A549 (cell line): ENCODE data around the gene DTNA. TPM values are rescaled to one million over a fixed set of nuclear protein-coding genes. Genes with fewer than 3 reads are reported as not detected.
A peak's percentile ranks its signal among the peaks of the same experiment; 100 is the strongest.

ENCODE experiments used
- ATAC-seq, 2 experiments: fragments of 200-7000 bp in 1 of 2; fragments of >200 bp in 1 of 2; cut with Nextera tagmentation in 1 of 2; cut with Tn5 transposase in 1 of 2; 3 replicates each; pipeline versions ENCODE4 v1.8.0 to v1.9.1; 2018 to 2020; ENCODE audit warnings: mild to moderate bottlenecking in 1 of 2, moderate library complexity in 1 of 2
- CTCF ChIA-PET: fragments of 300-600 bp; sonication (Branson Sonifier 250); formaldehyde crosslinking; extraction: SDS; loops from one replicate; lab custom pipeline; 2021; ENCODE audit warnings: antibody characterized with exemption, inconsistent platforms; lab: Yijun Ruan, JAX
- POLR2A ChIA-PET: fragments of 350-600 bp; formaldehyde crosslinking; extraction: SDS; loops from one replicate; lab custom pipeline; 2021; ENCODE audit warnings: antibody characterized with exemption, inconsistent platforms; lab: Yijun Ruan, JAX
- DNase-seq, 2 experiments: peaks; one replicate each; pipeline versions ENCODE4 v3.0.0 to v3.0.0-alpha.2; 2011 to 2016; ENCODE audit warnings: low read depth in 1 of 2, low spot score in 1 of 2
- FAIRE-seq: peaks from 2 replicates; lab custom pipeline; 2011; peaks lifted over from hg19 to GRCh38; lab: Jason Lieb, UNC
- H3K27ac ChIP-seq, 2 experiments: fragments of >200 bp; sonication (Bioruptor Twin); formaldehyde crosslinking; 3 replicates each; pipeline ENCODE4 v1.5.1; 2016 to 2017
- H3K4me1 ChIP-seq: fragments of >200 bp; sonication (Bioruptor Twin); formaldehyde crosslinking; 3 replicates; pipeline ENCODE4 v1.6.1; 2016
- H3K4me2 ChIP-seq: fragments of >200 bp; sonication (Bioruptor Twin); formaldehyde crosslinking; 3 replicates; pipeline ENCODE4 v1.6.1; 2016
- H3K4me3 ChIP-seq: fragments of >200 bp; sonication (Bioruptor Twin); formaldehyde crosslinking; 3 replicates; pipeline ENCODE4 v1.5.1; 2016
- H3K9me3 ChIP-seq: fragments of >200 bp; sonication (Bioruptor Twin); formaldehyde crosslinking; 3 replicates; pipeline ENCODE4 v1.6.1; 2016
- BHLHE40 ChIP-seq: IDR thresholded peaks from 2 replicates; pipeline ENCODE4 v1.6.1; 2012; ENCODE audit warnings: low read depth, low read length, inconsistent platforms
- CEBPB ChIP-seq, 2 experiments: fragments of >200 bp in 1 of 2; sonication (Bioruptor Twin) in 1 of 2; formaldehyde crosslinking in 1 of 2; IDR thresholded peaks; 2 replicates each; pipeline ENCODE4 v1.6.1; 2012 to 2016
- CTCF ChIP-seq: fragments of >200 bp; sonication (Bioruptor Twin); formaldehyde crosslinking; IDR thresholded peaks from 3 replicates; pipeline ENCODE4 v1.5.1; 2016
- EHF ChIP-seq: fragments of 250-450 bp; sonication (Bioruptor Pico); IDR thresholded peaks from 2 replicates; pipeline ENCODE4 v1.5.0; 2020; ENCODE audit warnings: mild to moderate bottlenecking
- EP300 ChIP-seq, 2 experiments: fragments of >200 bp; sonication (Bioruptor Twin); formaldehyde crosslinking; IDR thresholded peaks; 2 replicates in 1 of 2; 3 replicates in 1 of 2; pipeline ENCODE4 v1.6.1; 2016 to 2017
- FOSB ChIP-seq: fragments of 250-450 bp; sonication (Bioruptor Pico); IDR thresholded peaks from 2 replicates; pipeline ENCODE4 v1.5.0; 2020; ENCODE audit warnings: mild to moderate bottlenecking, moderate library complexity
- HEYL ChIP-seq: fragments of 250-450 bp; sonication (Bioruptor Pico); IDR thresholded peaks from 2 replicates; pipeline ENCODE4 v1.8.0; 2021; ENCODE audit warnings: mild to moderate bottlenecking, moderate library complexity
- KDM5A ChIP-seq: fragments of 200-600 bp; sonication (generic); IDR thresholded peaks from 2 replicates; pipeline ENCODE4 v1.6.1; 2016; ENCODE audit warnings: antibody characterized with exemption, mild to moderate bottlenecking
- MAX ChIP-seq: IDR thresholded peaks from 2 replicates; pipeline ENCODE4 v1.6.1; 2012
- MAZ ChIP-seq: fragments of 150-350 bp; IDR thresholded peaks from 2 replicates; pipeline ENCODE4 v1.6.1; 2014; ENCODE audit warnings: antibody characterized with exemption, low read depth, low read length, borderline replicate concordance
- MYC ChIP-seq: IDR thresholded peaks from 2 replicates; pipeline ENCODE4 v1.6.1; 2012; ENCODE audit warnings: mild to moderate bottlenecking, inconsistent platforms, low read length, improper control_type of control experiment, borderline replicate concordance
- NPAS2 ChIP-seq: fragments of 250-450 bp; sonication (Bioruptor Pico); IDR thresholded peaks from 2 replicates; pipeline ENCODE4 v1.8.0; 2022; ENCODE audit warnings: mild to moderate bottlenecking, moderate library complexity, borderline replicate concordance
- PBX3 ChIP-seq: IDR thresholded peaks from 2 replicates; pipeline ENCODE4 v1.6.1; 2012
- POLR2A ChIP-seq: IDR thresholded peaks from 2 replicates; pipeline ENCODE4 v1.6.1; 2012; ENCODE audit warnings: mild to moderate bottlenecking, low read length
- RAD21 ChIP-seq, 2 experiments: fragments of >200 bp in 1 of 2; sonication (Bioruptor Twin) in 1 of 2; formaldehyde crosslinking in 1 of 2; IDR thresholded peaks in 1 of 2; conservative IDR thresholded peaks in 1 of 2; 2 replicates in 1 of 2; 3 replicates in 1 of 2; pipeline ENCODE4 v1.6.1; 2012 to 2018; ENCODE audit warnings: inconsistent platforms in 1 of 2
- RARB ChIP-seq: fragments of 250-450 bp; sonication (Bioruptor Pico); IDR thresholded peaks from 2 replicates; pipeline ENCODE4 v1.8.0; 2021; ENCODE audit warnings: mild to moderate bottlenecking, moderate library complexity
- SMC3 ChIP-seq: fragments of >200 bp; sonication (Bioruptor Twin); formaldehyde crosslinking; IDR thresholded peaks from 3 replicates; pipeline ENCODE4 v1.6.1; 2018; ENCODE audit warnings: inconsistent platforms
- WGBS: methylation state at CpG from one replicate; pipeline ENCODE4 v1.1.6; 2017; ENCODE audit errors: missing lambda C conversion rate; 5-methylcytosine and 5-hydroxymethylcytosine counted together
- polyA plus RNA-seq, 4 experiments: library from polyadenylated mRNA; depleted of rRNA in 3 of 4; stranded (reverse); fragments of >200 nt; fragmentation: RNase III in 1 of 4; extraction: RNeasy Plus Mini Kit Qiagen cat#74134 plus additional on column Dnase treatment in 1 of 4; gene quantifications; 2 replicates in 3 of 4; 3 replicates in 1 of 4; pipeline ENCODE4 v1.2.3, GENCODE V29; 2011 to 2017

DTNA gene
- polyA plus RNA-seq, 2 of the 4 experiments (the other 2 are of a cell fraction) = 0.12 TPM; not detected in 1

- no peak for TF ChIP-seq MAX
- 27% methylated on average over 3 of the region's 3 CpGs for WGBS
- FAIRE-seq (no peak), DNase-seq (no peak), ATAC-seq (no peak)
- ChIA-PET POLR2A (no interaction called here), CTCF (interaction anchor here (1.7 to 8.2 kb wide), 2 partner anchors 122 to 661 kb away, joined by 5 to 48 read pairs; no protein-coding TSS in a partner anchor)
- Histone ChIP-seq H3K4me1 (no peaks in the 10 kb centered on the region), H3K27ac (no peak overlapping the region), H3K4me3 (no peak overlapping the region), H3K4me2 (no peak overlapping the region), H3K9me3 (no peaks in the 10 kb centered on the region)
These were observed 73.4 kb downstream of the DTNA start for GRCh38 chr18:34783501-34783900.

- no peak for FAIRE-seq
- CTCF ChIA-PET = interaction anchor here (0.9 to 8.2 kb wide), 2 partner anchors 125 to 190 kb away, joined by 3 to 48 read pairs; no protein-coding TSS in a partner anchor
- no peak for ATAC-seq
These were observed 76.2 kb downstream of the DTNA start for GRCh38 chr18:34786162-34786741.

GRCh38 chr18:34787931-34788532, 77.9 kb downstream of the DTNA start:
- 2% methylated on average over 7 of the region's 7 CpGs for WGBS
- TF ChIP-seq CTCF (peak; percentile 73), RAD21 (conservative IDR thresholded peaks at IDR 0.05 in 1 of 2, IDR thresholded peaks at IDR 0.05 in 1 of 2) (peak; percentile 74 to 75), MAZ (no peak), RARB (CRISPR knock-in tag) (no peak), CEBPB (IDR thresholded peaks at IDR 0.05) (peak in 1 of 2 experiments; percentile 28; a peak in 1 of 4 replicates), FOSB (CRISPR knock-in tag) (no peak), EP300 (IDR thresholded peaks at IDR 0.05) (no peak), SMC3 (peak; percentile 67)
- peak; percentile 25 to 56 for DNase-seq
- POLR2A ChIA-PET = no interaction called here
- H3K4me2 ChIP-seq = no peak overlapping the region
- H3K9me3 ChIP-seq = no peaks in the 10 kb centered on the region
- no peak for FAIRE-seq
- no peak overlapping the region for H3K27ac ChIP-seq
- peak; percentile 61 to 62; a peak in 3 of 6 replicates for ATAC-seq
- no peaks in the 10 kb centered on the region for H3K4me1 ChIP-seq
- CTCF ChIA-PET = interaction anchor here (0.6 to 8.2 kb wide), 8 partner anchors 9 to 671 kb away, joined by 3 to 48 read pairs (median 4); no protein-coding TSS in a partner anchor
- no peak overlapping the region for H3K4me3 ChIP-seq

More at GRCh38 chr18:34786162-34786741, 76.2 kb downstream of the DTNA start:
- no peak for TF ChIP-seq BHLHE40
- TF ChIP-seq NPAS2 (CRISPR knock-in tag) = no peak
- no peak for TF ChIP-seq MYC
- no peak for TF ChIP-seq FOSB (CRISPR knock-in tag)
- no peak for TF ChIP-seq KDM5A
- TF ChIP-seq RARB (CRISPR knock-in tag) = no peak
- no peak for TF ChIP-seq HEYL (CRISPR knock-in tag)
- no peak for TF ChIP-seq POLR2A
- TF ChIP-seq MAZ = no peak
- no peak for TF ChIP-seq PBX3
- no peak for TF ChIP-seq EHF
- no peaks in the 10 kb centered on the region for H3K4me1 ChIP-seq
- 52% methylated on average over 6 of the region's 6 CpGs for WGBS
- H3K4me3 ChIP-seq = no peak overlapping the region
- no peak overlapping the region for H3K4me2 ChIP-seq
- H3K9me3 ChIP-seq = no peaks in the 10 kb centered on the region
- no peak overlapping the region for H3K27ac ChIP-seq
- no peak for DNase-seq
- POLR2A ChIA-PET = no interaction called here
